HepG2 (cell line): Measurements from ENCODE around the gene TMEM200A. TPM values are rescaled to one million over a fixed set of nuclear protein-coding genes. Genes with fewer than 3 reads are reported as not detected.

Source experiments
- ATAC-seq: fragments of 200-7000 bp; cut with Tn5 transposase; 3 replicates; pipeline ENCODE4 v1.9.1; 2020; ENCODE audit warnings: mild to moderate bottlenecking, moderate library complexity
- BruUV-seq: library from RNA; stranded (reverse); fragments of 400-500 nt; replicated peaks from 2 replicates; lab custom pipeline; 2021; lab: Mats Ljungman, UMichigan
- CTCF ChIA-PET: fragments of 300-600 bp; formaldehyde crosslinking; extraction: SDS; loops from one replicate; lab custom pipeline; 2021; ENCODE audit warnings: low total read pairs, inconsistent platforms, low intra/inter-chr PET ratio; lab: Yijun Ruan, JAX
- POLR2A ChIA-PET: fragments of 350-600 bp; sonication (Branson Sonifier 250); formaldehyde crosslinking; loops from one replicate; lab custom pipeline; 2020; ENCODE audit warnings: antibody characterized with exemption, inconsistent platforms; lab: Yijun Ruan, JAX
- DNase-seq: peaks from one replicate; pipeline ENCODE4 v3.0.0-alpha.2; 2015; ENCODE audit warnings: low spot score
- FAIRE-seq: peaks from 3 replicates; lab custom pipeline; 2011; peaks lifted over from hg19 to GRCh38; lab: Jason Lieb, UNC
- H2AFZ ChIP-seq: one replicate; pipeline ENCODE4 v1.6.1; 2011; ENCODE audit warnings: low read length, inconsistent platforms
- H3K27ac ChIP-seq: fragments of 300-600 bp; 3 replicates; pipeline ENCODE4 v1.8.0; 2011; ENCODE audit warnings: mixed run types, mild to moderate bottlenecking, mixed read lengths, low read length, inconsistent platforms; ENCODE audit not compliant: insufficient read depth; ENCODE audit errors: extremely low read length
- H3K27me3 ChIP-seq, 2 experiments: fragments of 200-600 bp in 1 of 2; 2 replicates in 1 of 2; 3 replicates in 1 of 2; pipeline versions ENCODE4 v1.6.0 to v1.8.0; 2011; ENCODE audit warnings: low read length in 2 of 2, mild to moderate bottlenecking in 2 of 2, moderate library complexity in 2 of 2, inconsistent platforms in 1 of 2; ENCODE audit not compliant: insufficient read depth in 2 of 2, control insufficient read depth in 1 of 2
- H3K36me3 ChIP-seq, 2 experiments: fragments of 200-600 bp in 1 of 2; replicated peaks in 1 of 2; 2 replicates in 1 of 2; 3 replicates in 1 of 2; pipeline versions ENCODE4 v1.5.1 to v1.8.0; 2011; ENCODE audit warnings: low read length in 2 of 2, inconsistent platforms in 1 of 2; ENCODE audit not compliant: insufficient read depth in 2 of 2, control insufficient read depth in 1 of 2
- H3K4me1 ChIP-seq: 2 replicates; pipeline ENCODE4 v1.5.1; 2012; ENCODE audit warnings: low read length, inconsistent platforms; ENCODE audit not compliant: insufficient read depth
- H3K4me2 ChIP-seq: 2 replicates; pipeline ENCODE4 v1.6.0; 2011; ENCODE audit warnings: low read depth, low read length, inconsistent platforms
- H3K4me3 ChIP-seq, 3 experiments: fragments of 200-600 bp in 1 of 3; sonication (generic), shearing (Covaris generic) in 1 of 3; replicated peaks in 1 of 3; 2 replicates each; pipeline ENCODE4 v1.5.1; 2011 to 2016; ENCODE audit warnings: low read length in 3 of 3, inconsistent platforms in 2 of 3, low read depth in 2 of 3, mild to moderate bottlenecking in 2 of 3, control low read depth in 1 of 3, mixed read lengths in 1 of 3; ENCODE audit not compliant: insufficient read depth in 1 of 3
- H3K79me2 ChIP-seq: one replicate; pipeline ENCODE4 v1.6.1; 2011; ENCODE audit warnings: low read length, inconsistent platforms; ENCODE audit not compliant: insufficient read depth
- H3K9ac ChIP-seq: 2 replicates; pipeline ENCODE4 v1.6.0; 2011; ENCODE audit warnings: mild to moderate bottlenecking, low read depth, low read length, inconsistent platforms; ENCODE audit not compliant: insufficient read depth
- H3K9me3 ChIP-seq: 2 replicates; pipeline ENCODE4 v1.5.1; 2012; ENCODE audit warnings: mild to moderate bottlenecking, low read length
- H4K20me1 ChIP-seq: 2 replicates; pipeline ENCODE4 v1.6.0; 2011; ENCODE audit warnings: inconsistent platforms, mild to moderate bottlenecking, low read length, moderate library complexity; ENCODE audit not compliant: insufficient read depth
- CBX1 ChIP-seq: IDR thresholded peaks from one replicate; pipeline ENCODE4 v1.6.1; 2016; ENCODE audit warnings: antibody characterized with exemption, low read depth
- CEBPB ChIP-seq: IDR thresholded peaks from 2 replicates; pipeline ENCODE4 v1.6.1; 2011; ENCODE audit warnings: low read depth, low read length, improper control_type of control experiment, borderline replicate concordance
- HMGXB3 ChIP-seq: sonication (generic); formaldehyde crosslinking; IDR thresholded peaks from 2 replicates; pipeline ENCODE4 v1.4.0; 2020; ENCODE audit warnings: missing genetic modification reagents, borderline replicate concordance
- HOXA3 ChIP-seq: sonication (generic); formaldehyde crosslinking; IDR thresholded peaks from 2 replicates; pipeline ENCODE4 v1.5.0; 2020; ENCODE audit warnings: missing genetic modification reagents
- MED8 ChIP-seq: sonication (generic); formaldehyde crosslinking; IDR thresholded peaks from 2 replicates; pipeline ENCODE4 v1.8.1; 2023; ENCODE audit warnings: mild to moderate bottlenecking, missing genetic modification reagents; ENCODE audit not compliant: insufficient replicate concordance
- NFKB2 ChIP-seq: sonication (generic); formaldehyde crosslinking; IDR thresholded peaks from 2 replicates; pipeline ENCODE4 v1.4.0; 2020; ENCODE audit warnings: missing genetic modification reagents, borderline replicate concordance
- POLR2AphosphoS5 ChIP-seq: IDR thresholded peaks from 2 replicates; pipeline ENCODE4 v1.6.1; 2012; ENCODE audit warnings: low read depth, low read length
- RFX5 ChIP-seq: IDR thresholded peaks from 2 replicates; pipeline ENCODE4 v1.6.1; 2011; ENCODE audit warnings: low read depth, low read length, improper control_type of control experiment
- RFXAP ChIP-seq: sonication (generic); formaldehyde crosslinking; IDR thresholded peaks from 2 replicates; pipeline ENCODE4 v1.4.0; 2020; ENCODE audit warnings: missing genetic modification reagents, borderline replicate concordance
- ZBTB42 ChIP-seq: sonication (generic); formaldehyde crosslinking; IDR thresholded peaks from 2 replicates; pipeline ENCODE4 v1.5.0; 2020; ENCODE audit warnings: mild to moderate bottlenecking, missing genetic modification reagents
- ZBTB7A ChIP-seq: sonication (generic); formaldehyde crosslinking; IDR thresholded peaks from 2 replicates; pipeline ENCODE4 v1.8.0; 2022; ENCODE audit warnings: mild to moderate bottlenecking, missing genetic modification reagents
- ZC3H4 ChIP-seq: sonication (generic); formaldehyde crosslinking; IDR thresholded peaks from 2 replicates; pipeline ENCODE4 v1.4.0; 2020; ENCODE audit warnings: missing genetic modification reagents, borderline replicate concordance
- ZNF350 ChIP-seq: sonication (generic); formaldehyde crosslinking; IDR thresholded peaks from 2 replicates; pipeline ENCODE4 v1.4.0; 2020; ENCODE audit warnings: mild to moderate bottlenecking, low read depth, missing genetic modification reagents, borderline replicate concordance
- ZNF543 ChIP-seq: sonication (generic); formaldehyde crosslinking; IDR thresholded peaks from 2 replicates; pipeline ENCODE4 v1.4.0; 2020; ENCODE audit warnings: mild to moderate bottlenecking, missing genetic modification reagents
- ZNF619 ChIP-seq: sonication (generic); formaldehyde crosslinking; IDR thresholded peaks from 2 replicates; pipeline ENCODE4 v1.4.0; 2020; ENCODE audit warnings: mild to moderate bottlenecking, missing genetic modification reagents
- ZNF674 ChIP-seq: sonication (generic); formaldehyde crosslinking; IDR thresholded peaks from 2 replicates; pipeline ENCODE4 v1.5.0; 2020; ENCODE audit warnings: low read depth, mild to moderate bottlenecking, missing genetic modification reagents
- WGBS: methylation state at CpG from one replicate; pipeline ENCODE4 v1.1.6; 2017; ENCODE audit warnings: low lambda C conversion rate; 5-methylcytosine and 5-hydroxymethylcytosine counted together
- in situ Hi-C: cut with HindIII; loops from 2 replicates; pipeline ENCODE4 v1.10.0; 2017; ENCODE audit warnings: low pct_unique_long_range_greater_than_20kb; ENCODE audit not compliant: extremely low pct_ligation_motif_present
- intact Hi-C: fragments of 100-400 bp; cut with micrococcal nuclease; formaldehyde crosslinking; loops from one replicate; pipeline ENCODE4 v1.10.0; 2022; ENCODE audit not compliant: unreplicated experiment
- polyA plus RNA-seq, 8 experiments: library from polyadenylated mRNA; depleted of rRNA in 3 of 8; stranded (reverse) in 7 of 8; unstranded in 1 of 8; fragments of >200 nt; fragmentation: Illumina TruSeq in 4 of 8; extraction: Trizol in 4 of 8; gene quantifications; 2 replicates each; pipeline versions ENCODE4 v1.2.1 to v1.2.3, GENCODE V29; 2011 to 2016; ENCODE audit warnings: low read depth in 4 of 8, missing spikeins in 1 of 8, mixed read lengths in 1 of 8; ENCODE audit not compliant: insufficient read depth in 1 of 8
- total RNA-seq, 5 experiments: library from RNA; depleted of rRNA; stranded (reverse); fragments of >200 nt; fragmentation: Illumina TruSeq; extraction: Trizol; gene quantifications; 2 replicates each; pipeline ENCODE4 v1.2.3, GENCODE V29; 2016; ENCODE audit warnings: low read depth in 1 of 5

Gene TMEM200A
- total and polyA plus RNA-seq, 2 of the 13 experiments (the other 11 are each of a cell fraction or from before 2014, with no cell fraction given): 0.34 TPM; not detected in 1

- no TSS peak for BruUV-seq
- H3K36me3 ChIP-seq: no peaks in the 10 kb centered on the region
- DNase-seq (no peak), ATAC-seq (no peak), FAIRE-seq (no peak)
- H3K4me2 ChIP-seq: no peak overlapping the region
- no peaks in the 10 kb centered on the region for H3K4me1 ChIP-seq
- CTCF ChIA-PET: no interaction called here
- no peak overlapping the region for H3K4me3 ChIP-seq
- POLR2A ChIA-PET: no interaction called here
- H3K79me2 ChIP-seq: no peaks in the 10 kb centered on the region
- no peaks in the 10 kb centered on the region for H4K20me1 ChIP-seq
- no peaks in the 10 kb centered on the region for H3K9me3 ChIP-seq
- in situ Hi-C loops: no loop called here
- H3K27ac ChIP-seq: no peak overlapping the region
- TF ChIP-seq RFX5 (no peak), CEBPB (peak; percentile 24; the same call in 1 of the 2 replicates)
- H2AFZ ChIP-seq: no peak overlapping the region
- no peak overlapping the region for H3K9ac ChIP-seq
- intact Hi-C loops: no loop called here
- no peaks in the 10 kb centered on the region for H3K27me3 ChIP-seq
- 43% methylated on average over 2 of the region's 2 CpGs for WGBS
Measured at GRCh38 chr6:130409418-130410100, 43.7 kb downstream of the TMEM200A start.

GRCh38 chr6:130411481-130411880, 45.7 kb downstream of the TMEM200A start:
- Histone ChIP-seq H2AFZ (no peak overlapping the region), H3K4me1 (no peaks in the 10 kb centered on the region), H3K4me2 (no peak overlapping the region), H3K27me3 (no peaks in the 10 kb centered on the region), H3K9ac (no peak overlapping the region), H3K4me3 (no peak overlapping the region), H3K27ac (no peak overlapping the region), H3K9me3 (no peaks in the 10 kb centered on the region), H4K20me1 (no peaks in the 10 kb centered on the region), H3K36me3 (no peaks in the 10 kb centered on the region), H3K79me2 (no peaks in the 10 kb centered on the region)
- CTCF ChIA-PET: no interaction called here
- no peak for ATAC-seq
- no peak for DNase-seq
- no TSS peak for BruUV-seq
- FAIRE-seq: no peak
- in situ Hi-C loops (no loop called here), intact Hi-C loops (no loop called here)
- 5% methylated on average over 2 of the region's 2 CpGs for WGBS
- POLR2A ChIA-PET: no interaction called here
- no peak for TF ChIP-seq ZBTB42 (CRISPR knock-in tag)
- TF ChIP-seq POLR2AphosphoS5: no peak
- no peak for TF ChIP-seq MED8
- TF ChIP-seq ZNF619: no peak
- TF ChIP-seq HMGXB3 (CRISPR knock-in tag): no peak
- TF ChIP-seq ZBTB7A: no peak
- no peak for TF ChIP-seq CBX1
- TF ChIP-seq ZNF350 (CRISPR knock-in tag): no peak
- TF ChIP-seq HOXA3: no peak
- no peak for TF ChIP-seq ZNF543
- no peak for TF ChIP-seq RFXAP
- TF ChIP-seq ZC3H4 (CRISPR knock-in tag): no peak
- no peak for TF ChIP-seq NFKB2
- no peak for TF ChIP-seq ZNF674 (CRISPR knock-in tag)
